Liver (tissue), 9 donors: ENCODE measurements around the gene SAFB. TPM values are rescaled to one million over a fixed set of nuclear protein-coding genes. Genes with fewer than 3 reads are reported as not detected.

Experiments
- DNase-seq: peaks from one replicate; pipeline ENCODE4 v3.0.0-alpha.2; 2017; ENCODE audit warnings: low spot score
- H3K27ac ChIP-seq, 2 donors: one replicate each; pipeline ENCODE4 v1.7.0; 2013; ENCODE audit warnings: inconsistent platforms in 2 of 2, low read length in 2 of 2, control low read depth in 1 of 2, low read depth in 1 of 2, mild to moderate bottlenecking in 1 of 2
- H3K27me3 ChIP-seq, 4 donors: one replicate each; pipeline versions ENCODE4 v1.6.1 to v1.7.0; 2013; ENCODE audit warnings: low read length in 3 of 4, inconsistent platforms in 1 of 4, mild to moderate bottlenecking in 1 of 4, moderate library complexity in 1 of 4; ENCODE audit not compliant: control insufficient read depth in 4 of 4, insufficient read depth in 4 of 4
- H3K36me3 ChIP-seq, 4 donors: one replicate each; pipeline versions ENCODE4 v1.6.1 to v1.7.0; 2013; ENCODE audit warnings: low read length in 3 of 4, mild to moderate bottlenecking in 3 of 4, low read depth in 1 of 4, moderate library complexity in 1 of 4; ENCODE audit not compliant: control insufficient read depth in 4 of 4, insufficient read depth in 3 of 4
- H3K4me1 ChIP-seq, 4 donors: one replicate each; pipeline versions ENCODE4 v1.6.1 to v1.7.0; 2013; ENCODE audit warnings: low read length in 3 of 4, mild to moderate bottlenecking in 3 of 4, moderate library complexity in 1 of 4; ENCODE audit not compliant: control insufficient read depth in 4 of 4, insufficient read depth in 4 of 4
- H3K4me3 ChIP-seq, 3 donors: one replicate each; pipeline versions ENCODE4 v1.6.1 to v1.7.0; 2013; ENCODE audit warnings: low read length in 3 of 3, control low read depth in 1 of 3, low read depth in 1 of 3, mild to moderate bottlenecking in 1 of 3
- H3K9ac ChIP-seq, 2 donors: one replicate each; pipeline ENCODE4 v1.7.0; 2013; ENCODE audit warnings: low read length in 2 of 2, mild to moderate bottlenecking in 2 of 2, moderate library complexity in 2 of 2, control low read depth in 1 of 2, low read depth in 1 of 2
- H3K9me3 ChIP-seq, 4 donors: one replicate each; pipeline versions ENCODE4 v1.6.1 to v1.7.0; 2013; ENCODE audit warnings: low read length in 3 of 4; ENCODE audit not compliant: control insufficient read depth in 4 of 4
- EGR1 ChIP-seq, 2 donors: IDR thresholded peaks; 2 replicates each; pipeline ENCODE4 v1.6.1; 2016 to 2018; ENCODE audit warnings: antibody characterized with exemption in 2 of 2, low read depth in 2 of 2
- FOXA1 ChIP-seq: IDR thresholded peaks from 2 replicates; pipeline ENCODE4 v1.6.1; 2016; ENCODE audit warnings: antibody characterized with exemption
- GABPA ChIP-seq, 2 donors: IDR thresholded peaks in 1 of 2; conservative IDR thresholded peaks in 1 of 2; 2 replicates each; pipeline ENCODE4 v1.6.1; 2016; ENCODE audit warnings: antibody characterized with exemption in 2 of 2, mild to moderate bottlenecking in 1 of 2, moderate library complexity in 1 of 2
- HNF4G ChIP-seq: IDR thresholded peaks from 2 replicates; pipeline ENCODE4 v1.6.1; 2016; ENCODE audit warnings: antibody characterized with exemption
- JUND ChIP-seq, 2 donors: IDR thresholded peaks; 2 replicates each; pipeline ENCODE4 v1.6.1; 2016; ENCODE audit warnings: antibody characterized with exemption in 2 of 2
- NR2F2 ChIP-seq: IDR thresholded peaks from 2 replicates; pipeline ENCODE4 v1.6.1; 2016; ENCODE audit warnings: antibody characterized with exemption
- RAD21 ChIP-seq, 2 donors: IDR thresholded peaks; 2 replicates each; pipeline ENCODE4 v1.6.1; 2016; ENCODE audit warnings: antibody characterized with exemption in 2 of 2, mild to moderate bottlenecking in 2 of 2
- RXRA ChIP-seq, 2 donors: IDR thresholded peaks; 2 replicates each; pipeline ENCODE4 v1.6.1; 2017 to 2018; ENCODE audit warnings: antibody characterized with exemption in 2 of 2, mild to moderate bottlenecking in 1 of 2
- SP1 ChIP-seq: IDR thresholded peaks from 2 replicates; pipeline ENCODE4 v1.6.1; 2018; ENCODE audit warnings: antibody characterized with exemption, mild to moderate bottlenecking
- TAF1 ChIP-seq: conservative IDR thresholded peaks from 2 replicates; pipeline ENCODE4 v1.6.1; 2016; ENCODE audit warnings: antibody characterized with exemption, mild to moderate bottlenecking
- YY1 ChIP-seq: IDR thresholded peaks from 2 replicates; pipeline ENCODE4 v1.6.1; 2016; ENCODE audit warnings: antibody characterized with exemption, mild to moderate bottlenecking
- WGBS: extraction: QIAGEN DNeasy Blood & Tissue Kit; methylation state at CpG from one replicate; pipeline ENCODE4 v1.1.7; 2013; 5-methylcytosine and 5-hydroxymethylcytosine counted together
- polyA plus RNA-seq, 2 donors: library from polyadenylated mRNA; stranded (reverse) in 1 of 2; unstranded in 1 of 2; fragments of 200-250 nt in 1 of 2; fragments of >200 nt in 1 of 2; fragmentation: Nextera tagmentation in 1 of 2; extraction: Ambion mirVana in 1 of 2; gene quantifications; one replicate each; pipeline versions ENCODE4 v1.2.1 to v1.2.3, GENCODE V29; 2013 to 2015
- total RNA-seq, 2 donors: library from RNA; depleted of rRNA; stranded (reverse); fragments of >200 nt; gene quantifications; one replicate each; pipeline ENCODE4 v1.2.3, GENCODE V29; 2014
- TF ChIP-seq, protein P1 (sequence below): IDR thresholded peaks from 2 replicates; pipeline ENCODE4 v1.6.1; 2016; ENCODE audit warnings: antibody characterized with exemption
- TF ChIP-seq, protein P2 (sequence below): IDR thresholded peaks from 2 replicates; pipeline ENCODE4 v1.6.1; 2016; ENCODE audit warnings: antibody characterized with exemption
- TF ChIP-seq, protein P3 (sequence below): fragments of 150-350 bp; IDR thresholded peaks from 2 replicates; pipeline ENCODE4 v1.5.1; 2017; ENCODE audit warnings: improper control_type of control experiment, low read depth, low read length; ENCODE audit not compliant: missing input control
- donor health status: healthy.
- donor health status: healthy.
- donor health status: healthy.
- donor health status: healthy.
- donor health status: healthy.

The SAFB gene
- total and polyA plus RNA-seq, 4 donors, result 16.5 to 65.0 (median 38.5) TPM

DNA sequence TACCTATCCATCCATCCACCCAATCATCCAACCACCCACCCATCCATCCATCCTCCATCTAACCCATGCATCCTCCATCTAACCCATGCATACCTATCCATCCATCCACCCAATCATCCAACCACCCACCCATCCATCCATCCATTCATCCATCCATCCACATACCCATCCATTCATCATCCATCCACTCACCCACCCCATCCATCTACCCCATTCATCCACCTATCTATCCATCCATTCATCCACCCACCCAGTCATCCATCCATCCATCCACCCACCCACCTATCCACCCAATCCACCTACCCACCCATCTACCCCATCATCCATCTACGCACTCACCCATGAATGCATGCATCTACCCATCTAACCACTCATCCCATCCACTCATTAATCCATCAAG is 50.9 kb downstream of the SAFB start:
- H3K9me3 ChIP-seq, result no peaks in the 10 kb centered on the region
- no peak for TF ChIP-seq EGR1 (IDR thresholded peaks at IDR 0.05; ENCODE audit: low read depth in 2 of 2)
- no peak for TF ChIP-seq YY1
- no peak for TF ChIP-seq RAD21 (IDR thresholded peaks at IDR 0.05)
- TF ChIP-seq GABPA (IDR thresholded peaks at IDR 0.05 in 1 of 2, conservative IDR thresholded peaks at IDR 0.05 in 1 of 2), result no peak
- TF ChIP-seq, protein P1, sequence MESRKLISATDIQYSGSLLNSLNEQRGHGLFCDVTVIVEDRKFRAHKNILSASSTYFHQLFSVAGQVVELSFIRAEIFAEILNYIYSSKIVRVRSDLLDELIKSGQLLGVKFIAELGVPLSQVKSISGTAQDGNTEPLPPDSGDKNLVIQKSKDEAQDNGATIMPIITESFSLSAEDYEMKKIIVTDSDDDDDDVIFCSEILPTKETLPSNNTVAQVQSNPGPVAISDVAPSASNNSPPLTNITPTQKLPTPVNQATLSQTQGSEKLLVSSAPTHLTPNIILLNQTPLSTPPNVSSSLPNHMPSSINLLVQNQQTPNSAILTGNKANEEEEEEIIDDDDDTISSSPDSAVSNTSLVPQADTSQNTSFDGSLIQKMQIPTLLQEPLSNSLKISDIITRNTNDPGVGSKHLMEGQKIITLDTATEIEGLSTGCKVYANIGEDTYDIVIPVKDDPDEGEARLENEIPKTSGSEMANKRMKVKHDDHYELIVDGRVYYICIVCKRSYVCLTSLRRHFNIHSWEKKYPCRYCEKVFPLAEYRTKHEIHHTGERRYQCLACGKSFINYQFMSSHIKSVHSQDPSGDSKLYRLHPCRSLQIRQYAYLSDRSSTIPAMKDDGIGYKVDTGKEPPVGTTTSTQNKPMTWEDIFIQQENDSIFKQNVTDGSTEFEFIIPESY, result no peak
- TF ChIP-seq NR2F2, result no peak
- H3K27ac ChIP-seq, result no peak overlapping the region
- peaks cover 0 to 4% (median 0%) of the 10 kb centered on the region in 4 donors for H3K4me1 ChIP-seq
- WGBS, result 98% methylated on average over 1 of the region's 1 CpG
- peaks cover 3 to 16% (median 14%) of the 10 kb centered on the region in 4 donors for H3K36me3 ChIP-seq
- no peak overlapping the region for H3K4me3 ChIP-seq
- no peak for DNase-seq
- no peaks in the 10 kb centered on the region for H3K27me3 ChIP-seq
- H3K9ac ChIP-seq, result no peak overlapping the region

DNA sequence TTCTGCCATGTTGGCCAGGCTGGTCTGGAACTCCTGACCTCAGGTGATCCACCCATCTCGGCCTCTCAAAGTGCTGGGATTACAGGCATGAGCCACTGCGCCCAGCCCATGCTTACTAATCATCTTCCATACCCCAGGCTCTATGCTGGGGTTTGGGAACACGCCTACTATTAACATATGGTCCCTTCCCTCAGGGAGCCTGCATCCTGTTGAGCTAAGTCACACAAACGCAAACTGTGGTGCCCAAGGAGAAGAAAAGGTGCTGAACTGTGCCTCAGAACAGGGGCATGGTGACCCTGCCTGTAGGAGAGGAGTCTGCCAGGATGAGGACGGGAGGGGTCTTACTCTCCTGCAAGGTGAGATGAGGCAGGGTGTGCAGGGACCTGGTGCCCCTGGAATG is 51.8 kb downstream of the SAFB start:
- 92% methylated on average over 5 of the region's 5 CpGs for WGBS
- H3K27ac ChIP-seq, result no peak overlapping the region
- H3K27me3 ChIP-seq, result no peaks in the 10 kb centered on the region
- peaks cover 0 to 7% (median 4%) of the 10 kb centered on the region in 4 donors for H3K36me3 ChIP-seq
- no peak overlapping the region for H3K4me3 ChIP-seq
- TF ChIP-seq GABPA (IDR thresholded peaks at IDR 0.05 in 1 of 2, conservative IDR thresholded peaks at IDR 0.05 in 1 of 2) (no peak), TAF1 (no peak), HNF4G (no peak), SP1 (no peak), RXRA (IDR thresholded peaks at IDR 0.05) (no peak), FOXA1 (no peak), NR2F2 (no peak), RAD21 (IDR thresholded peaks at IDR 0.05) (no peak), JUND (IDR thresholded peaks at IDR 0.05) (no peak)
- TF ChIP-seq, protein P1, result no peak
- TF ChIP-seq, protein P2, sequence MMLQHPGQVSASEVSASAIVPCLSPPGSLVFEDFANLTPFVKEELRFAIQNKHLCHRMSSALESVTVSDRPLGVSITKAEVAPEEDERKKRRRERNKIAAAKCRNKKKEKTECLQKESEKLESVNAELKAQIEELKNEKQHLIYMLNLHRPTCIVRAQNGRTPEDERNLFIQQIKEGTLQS, result no peak
- TF ChIP-seq, protein P3, sequence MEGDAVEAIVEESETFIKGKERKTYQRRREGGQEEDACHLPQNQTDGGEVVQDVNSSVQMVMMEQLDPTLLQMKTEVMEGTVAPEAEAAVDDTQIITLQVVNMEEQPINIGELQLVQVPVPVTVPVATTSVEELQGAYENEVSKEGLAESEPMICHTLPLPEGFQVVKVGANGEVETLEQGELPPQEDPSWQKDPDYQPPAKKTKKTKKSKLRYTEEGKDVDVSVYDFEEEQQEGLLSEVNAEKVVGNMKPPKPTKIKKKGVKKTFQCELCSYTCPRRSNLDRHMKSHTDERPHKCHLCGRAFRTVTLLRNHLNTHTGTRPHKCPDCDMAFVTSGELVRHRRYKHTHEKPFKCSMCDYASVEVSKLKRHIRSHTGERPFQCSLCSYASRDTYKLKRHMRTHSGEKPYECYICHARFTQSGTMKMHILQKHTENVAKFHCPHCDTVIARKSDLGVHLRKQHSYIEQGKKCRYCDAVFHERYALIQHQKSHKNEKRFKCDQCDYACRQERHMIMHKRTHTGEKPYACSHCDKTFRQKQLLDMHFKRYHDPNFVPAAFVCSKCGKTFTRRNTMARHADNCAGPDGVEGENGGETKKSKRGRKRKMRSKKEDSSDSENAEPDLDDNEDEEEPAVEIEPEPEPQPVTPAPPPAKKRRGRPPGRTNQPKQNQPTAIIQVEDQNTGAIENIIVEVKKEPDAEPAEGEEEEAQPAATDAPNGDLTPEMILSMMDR, result no peak
- no peak overlapping the region for H3K9ac ChIP-seq
- peaks cover 0 to 12% (median 6%) of the 10 kb centered on the region in 4 donors for H3K4me1 ChIP-seq
- H3K9me3 ChIP-seq, result no peaks in the 10 kb centered on the region
- DNase-seq, result no peak
